IPS DF 6.9 (cell line): ENCODE measurements around the gene STX1B.
"Not testable (repeated sequence)": the region's sequence is repeated elsewhere in the genome, so short reads cannot be mapped to it uniquely, and the experiment has no call there.

Experiments
- DNase-seq: peaks from one replicate; pipeline ENCODE4 v3.0.0-alpha.2; 2013; ENCODE audit warnings: low read depth, low spot score
- H3K27ac ChIP-seq: one replicate; pipeline ENCODE4 v1.5.1; 2013; ENCODE audit warnings: low read length, control low read depth
- H3K27me3 ChIP-seq: 2 replicates; pipeline ENCODE4 v1.6.1; 2013; ENCODE audit warnings: mild to moderate bottlenecking, low read length; ENCODE audit not compliant: control insufficient read depth, insufficient read depth
- H3K36me3 ChIP-seq: 2 replicates; pipeline ENCODE4 v1.6.1; 2013; ENCODE audit warnings: low read length; ENCODE audit not compliant: control insufficient read depth, insufficient read depth
- H3K4me1 ChIP-seq: 2 replicates; pipeline ENCODE4 v1.6.1; 2013; ENCODE audit warnings: low read length; ENCODE audit not compliant: control insufficient read depth, insufficient read depth
- H3K4me3 ChIP-seq: 2 replicates; pipeline ENCODE4 v1.5.1; 2013; ENCODE audit warnings: mild to moderate bottlenecking, low read length
- H3K9me3 ChIP-seq: 2 replicates; pipeline ENCODE4 v1.6.1; 2013; ENCODE audit warnings: low read length, inconsistent platforms; ENCODE audit not compliant: control insufficient read depth, insufficient read depth
- WGBS: extraction: QIAGEN DNeasy Blood & Tissue Kit; methylation state at CpG from one replicate; pipeline ENCODE4 v1.1.7; 2013; ENCODE audit warnings: mixed read lengths, missing lambda C conversion rate; ENCODE audit not compliant: insufficient read length, insufficient coverage; 5-methylcytosine and 5-hydroxymethylcytosine counted together

Gene STX1B

GRCh38 chr16:30941600-30942425 is 68.6 kb downstream of the STX1B start:
- Histone ChIP-seq H3K27ac (no peak overlapping the region), H3K9me3 (no peaks in the 10 kb centered on the region), H3K36me3 (peaks cover 11% of the 10 kb centered on the region), H3K4me3 (no peak overlapping the region), H3K27me3 (no peaks in the 10 kb centered on the region), H3K4me1 (peaks cover 6% of the 10 kb centered on the region)
- DNase-seq: no peak
- WGBS: no CpG with 5 or more reads among the region's 15 CpGs

DNA sequence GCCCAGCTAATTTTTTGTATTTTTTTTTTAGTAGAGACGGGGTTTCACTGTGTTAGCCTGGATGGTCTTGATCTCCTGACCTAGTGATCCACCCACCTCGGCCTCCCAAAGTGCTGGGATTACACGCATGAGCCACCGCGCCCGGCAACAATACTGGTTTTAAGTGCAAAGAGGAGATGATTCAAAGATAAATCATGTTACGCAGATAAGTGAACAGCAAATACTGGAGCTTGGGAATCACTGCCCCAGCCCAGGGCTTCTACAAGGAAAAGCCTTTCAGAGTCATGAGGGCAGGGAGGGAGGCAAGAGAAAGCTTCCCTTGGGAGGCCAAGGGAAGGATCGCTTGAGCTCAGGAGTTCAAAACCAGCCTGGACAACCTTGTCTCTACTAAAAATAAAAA is 70.9 kb downstream of the STX1B start:
- not testable (repeated sequence) for H3K27me3 ChIP-seq, H3K27ac ChIP-seq, H3K4me1 ChIP-seq, H3K9me3 ChIP-seq, H3K4me3 ChIP-seq, DNase-seq
- WGBS: no CpG with 5 or more reads among the region's 8 CpGs
- peaks cover 14% of the 10 kb centered on the region for H3K36me3 ChIP-seq
